ENCODE results near the gene ATP5F1E.
"Not testable (repeated sequence)": the region's sequence is repeated elsewhere in the genome, so short reads cannot be mapped to it uniquely, and the experiment has no call there.

- not testable (repeated sequence) for TF ChIP-seq CTCF, POLR2A (IDR thresholded peaks at IDR 0.05)
These were observed 9.4 kb upstream of the ATP5F1E start for GRCh38 chr20:59041487-59041886.

All from lower leg skin (tissue), 3 donors.